Spinal cord (tissue), 10 donors: ENCODE measurements around the gene ZCCHC7. TPM values are rescaled to one million over a fixed set of nuclear protein-coding genes. Genes with fewer than 3 reads are reported as not detected.
"Not testable (repeated sequence)": the region's sequence is repeated elsewhere in the genome, so short reads cannot be mapped to it uniquely, and the experiment has no call there.

Source experiments
- DNase-seq, 6 donors: peaks; one replicate each; pipeline versions ENCODE4 v3.0.0 to v3.0.0-alpha.2; 2013 to 2015; ENCODE audit warnings: low spot score in 6 of 6, low read depth in 4 of 6
- H3K27ac ChIP-seq: one replicate; pipeline ENCODE4 v1.5.1; 2013; ENCODE audit warnings: low read depth, low read length, control low read depth
- H3K27me3 ChIP-seq: one replicate; pipeline ENCODE4 v1.6.1; 2013; ENCODE audit warnings: low read length; ENCODE audit not compliant: control insufficient read depth, insufficient read depth
- H3K36me3 ChIP-seq: one replicate; pipeline ENCODE4 v1.6.1; 2013; ENCODE audit warnings: low read length; ENCODE audit not compliant: control insufficient read depth, insufficient read depth
- H3K4me1 ChIP-seq: one replicate; pipeline ENCODE4 v1.6.1; 2013; ENCODE audit warnings: low read length; ENCODE audit not compliant: control insufficient read depth, insufficient read depth
- H3K4me3 ChIP-seq: one replicate; pipeline ENCODE4 v1.5.1; 2013; ENCODE audit warnings: low read depth, low read length, control low read depth
- H3K9me3 ChIP-seq: one replicate; pipeline ENCODE4 v1.6.1; 2013; ENCODE audit warnings: low read length; ENCODE audit not compliant: control insufficient read depth, insufficient read depth
- WGBS: methylation state at CpG from one replicate; pipeline ENCODE4 v1.1.5; 2013; ENCODE audit warnings: missing lambda C conversion rate; ENCODE audit not compliant: insufficient coverage; 5-methylcytosine and 5-hydroxymethylcytosine counted together
- polyA plus RNA-seq, 2 donors: library from polyadenylated mRNA; unstranded; fragments of 120-200 nt; gene quantifications; one replicate each; pipeline ENCODE4 v1.2.1, GENCODE V29; 2013; ENCODE audit not compliant: insufficient read length in 2 of 2
- total RNA-seq, 2 donors: library from RNA; depleted of rRNA in 1 of 2; stranded (reverse); fragments of 120-200 nt in 1 of 2; fragments of >200 nt in 1 of 2; gene quantifications; one replicate each; pipeline versions ENCODE4 v1.2.3 to v1.2.4, GENCODE V29; 2013 to 2014
- donor health status: healthy.

Gene ZCCHC7
- total and polyA plus RNA-seq, 4 donors, result 14.3 to 26.5 (median 20.1) TPM

- peaks cover 2% of the 10 kb centered on the region for H3K9me3 ChIP-seq
- H3K27ac ChIP-seq, result no peak overlapping the region
- no peak overlapping the region for H3K4me3 ChIP-seq
- H3K27me3 ChIP-seq, result no peaks in the 10 kb centered on the region
- no peaks in the 10 kb centered on the region for H3K4me1 ChIP-seq
- H3K36me3 ChIP-seq, result no peaks in the 10 kb centered on the region
- no peak for DNase-seq
- 100% methylated on average over 1 of the region's 1 CpG for WGBS
Observed at GRCh38 chr9:37198831-37199230, 78.5 kb downstream of the ZCCHC7 start.

GRCh38 chr9:37200433-37201005 lies 80.1 kb downstream of the ZCCHC7 start:
- Histone ChIP-seq H3K27me3 (no peaks in the 10 kb centered on the region), H3K4me3 (no peak overlapping the region), H3K4me1 (no peaks in the 10 kb centered on the region), H3K27ac (no peak overlapping the region), H3K9me3 (peaks cover 2% of the 10 kb centered on the region), H3K36me3 (no peaks in the 10 kb centered on the region)
- DNase-seq, result peak in 1 of 6 donors; percentile 46
- WGBS, result 90% methylated on average over 1 of the region's 1 CpG

- Histone ChIP-seq H3K27me3 (no peaks in the 10 kb centered on the region), H3K27ac (no peak overlapping the region), H3K4me3 (no peak overlapping the region), H3K36me3 (peaks cover 5% of the 10 kb centered on the region), H3K9me3 (peaks cover 2% of the 10 kb centered on the region), H3K4me1 (no peaks in the 10 kb centered on the region)
- WGBS, result no CpG with 5 or more reads among the region's 1 CpG
- DNase-seq, result no peak
Observed at GRCh38 chr9:37201581-37201980, 81.2 kb downstream of the ZCCHC7 start.

GRCh38 chr9:37202091-37202490 lies 81.7 kb downstream of the ZCCHC7 start:
- Histone ChIP-seq H3K9me3 (peaks cover 4% of the 10 kb centered on the region), H3K27ac (no peak overlapping the region), H3K4me1 (no peaks in the 10 kb centered on the region), H3K4me3 (no peak overlapping the region), H3K27me3 (no peaks in the 10 kb centered on the region), H3K36me3 (peaks cover 5% of the 10 kb centered on the region)
- no peak for DNase-seq

- H3K27ac ChIP-seq, H3K4me1 ChIP-seq, H3K9me3 ChIP-seq, H3K27me3 ChIP-seq, DNase-seq, H3K36me3 ChIP-seq, H3K4me3 ChIP-seq: not testable (repeated sequence)
- WGBS, result no CpG with 5 or more reads among the region's 4 CpGs
Observed at GRCh38 chr9:37203456-37203855, 83.1 kb downstream of the ZCCHC7 start.

GRCh38 chr9:37206121-37206620 lies 85.8 kb downstream of the ZCCHC7 start:
- no peak overlapping the region for H3K4me3 ChIP-seq
- peaks cover 4% of the 10 kb centered on the region for H3K9me3 ChIP-seq
- H3K27me3 ChIP-seq, result no peaks in the 10 kb centered on the region
- no peaks in the 10 kb centered on the region for H3K4me1 ChIP-seq
- H3K36me3 ChIP-seq, result peaks cover 5% of the 10 kb centered on the region
- H3K27ac ChIP-seq, result no peak overlapping the region
- DNase-seq, result no peak
- 88% methylated on average over 3 of the region's 10 CpGs for WGBS

- Histone ChIP-seq H3K27me3 (no peaks in the 10 kb centered on the region), H3K9me3 (peaks cover 2% of the 10 kb centered on the region), H3K27ac (no peak overlapping the region), H3K4me1 (no peaks in the 10 kb centered on the region), H3K4me3 (no peak overlapping the region), H3K36me3 (peaks cover 5% of the 10 kb centered on the region)
- DNase-seq, result peak in 1 of 6 donors; percentile 37
- no CpG with 5 or more reads among the region's 2 CpGs for WGBS
Observed at GRCh38 chr9:37209431-37210386, 89.3 kb downstream of the ZCCHC7 start.

- no peak for DNase-seq
Observed at GRCh38 chr9:37210737-37211523, 90.6 kb downstream of the ZCCHC7 start.

GRCh38 chr9:37212435-37212834 lies 92.1 kb downstream of the ZCCHC7 start:
- Histone ChIP-seq H3K27me3 (no peaks in the 10 kb centered on the region), H3K4me3 (no peak overlapping the region), H3K9me3 (no peaks in the 10 kb centered on the region), H3K36me3 (no peaks in the 10 kb centered on the region), H3K4me1 (no peaks in the 10 kb centered on the region), H3K27ac (no peak overlapping the region)
- WGBS, result no CpG with 5 or more reads among the region's 2 CpGs
- DNase-seq, result no peak

More at GRCh38 chr9:37210737-37211523, 90.6 kb downstream of the ZCCHC7 start:
- H3K4me3 ChIP-seq, result no peak overlapping the region
- peaks cover 2% of the 10 kb centered on the region for H3K9me3 ChIP-seq
- no peaks in the 10 kb centered on the region for H3K4me1 ChIP-seq
- no peak overlapping the region for H3K27ac ChIP-seq
- 86% methylated on average over 3 of the region's 3 CpGs for WGBS
- peaks cover 5% of the 10 kb centered on the region for H3K36me3 ChIP-seq
- H3K27me3 ChIP-seq, result no peaks in the 10 kb centered on the region
